GM21360 (cell line): Measurements from ENCODE around the gene DHCR7.
"Not testable (repeated sequence)": the region's sequence is repeated elsewhere in the genome, so short reads cannot be mapped to it uniquely, and the experiment has no call there.

Source experiments
- ATAC-seq: cut with Tn5 transposase; IDR thresholded peaks from one replicate; pipeline ENCODE4 v1.9.1; 2021; ENCODE audit warnings: mild to moderate bottlenecking, moderate library complexity; ENCODE audit not compliant: unreplicated experiment

The DHCR7 gene

DNA sequence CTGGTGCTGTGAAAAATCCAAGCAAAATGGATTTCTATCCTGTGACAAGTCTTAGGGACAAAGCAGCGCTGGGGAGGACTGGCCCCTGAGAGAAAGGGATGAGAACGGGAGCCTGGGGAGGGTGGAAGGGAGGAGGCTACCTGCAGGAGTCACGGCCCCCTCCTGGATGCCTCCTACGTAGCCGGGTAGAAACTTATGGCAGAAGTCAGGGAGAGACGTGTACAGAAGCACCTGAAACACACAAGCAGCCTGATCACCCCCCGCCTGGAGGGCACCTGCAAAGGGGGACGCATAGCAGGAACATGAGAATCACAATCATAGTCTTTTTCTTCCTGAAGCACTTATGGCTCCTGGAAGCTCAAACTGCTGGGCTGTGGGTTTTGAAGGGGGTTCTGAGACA, 6.1 kb downstream of the DHCR7 start:
- no peak for ATAC-seq

DNA sequence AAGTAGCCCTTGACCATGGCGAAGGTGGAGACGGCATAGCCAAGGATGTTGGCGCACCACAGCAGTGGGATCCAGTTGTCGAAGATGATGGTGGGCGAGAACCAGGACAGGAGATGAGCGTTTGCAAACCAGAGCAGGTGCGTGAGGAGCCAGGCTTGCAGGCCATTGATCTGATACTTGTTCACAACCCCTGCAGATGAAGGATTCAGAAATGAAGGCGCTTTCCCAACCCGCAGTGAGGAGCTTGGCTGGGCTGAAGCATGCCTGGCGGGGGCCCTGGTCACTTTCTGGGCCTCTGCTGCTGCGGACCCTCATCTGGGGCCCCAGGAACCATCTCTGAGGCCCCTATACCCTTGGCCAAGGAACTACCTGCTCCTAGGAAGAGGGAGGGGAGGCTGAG, 6.9 kb downstream of the DHCR7 start:
- no peak for ATAC-seq

DNA sequence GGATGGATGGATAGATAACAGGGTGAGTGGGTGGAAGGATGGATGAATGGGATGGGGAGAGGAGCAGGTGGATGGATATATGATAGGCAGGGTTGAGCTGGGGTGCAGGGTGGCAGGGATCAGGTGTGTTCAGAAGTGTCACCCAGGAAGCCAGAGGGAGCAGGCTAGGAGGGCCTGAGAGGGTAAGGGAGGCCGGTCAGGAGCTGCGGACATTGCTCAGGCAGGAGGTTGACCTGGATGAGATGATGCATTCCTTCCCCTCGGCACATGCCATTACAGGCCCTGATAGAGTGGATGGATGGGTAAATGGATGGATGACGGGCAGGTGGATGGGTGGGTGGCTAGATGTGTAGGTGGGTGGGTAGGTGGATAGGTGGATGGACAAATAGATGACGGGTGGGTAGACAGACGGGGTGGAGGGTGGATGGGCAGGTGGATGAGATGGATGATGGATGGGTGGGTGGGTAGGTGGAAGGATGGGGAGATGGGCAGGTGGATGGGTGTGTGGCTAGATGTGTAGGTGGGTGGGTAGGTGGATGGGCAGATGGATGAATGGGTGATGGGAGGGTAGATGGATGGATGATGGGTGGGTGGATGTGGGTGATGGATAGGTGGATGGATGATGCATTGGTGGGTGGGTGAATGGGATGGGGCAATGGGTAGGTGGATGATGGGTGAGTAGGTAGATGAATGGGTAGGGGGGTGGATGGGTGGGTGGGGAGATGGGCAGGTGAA, 8.0 kb downstream of the DHCR7 start:
- no peak for ATAC-seq

DNA sequence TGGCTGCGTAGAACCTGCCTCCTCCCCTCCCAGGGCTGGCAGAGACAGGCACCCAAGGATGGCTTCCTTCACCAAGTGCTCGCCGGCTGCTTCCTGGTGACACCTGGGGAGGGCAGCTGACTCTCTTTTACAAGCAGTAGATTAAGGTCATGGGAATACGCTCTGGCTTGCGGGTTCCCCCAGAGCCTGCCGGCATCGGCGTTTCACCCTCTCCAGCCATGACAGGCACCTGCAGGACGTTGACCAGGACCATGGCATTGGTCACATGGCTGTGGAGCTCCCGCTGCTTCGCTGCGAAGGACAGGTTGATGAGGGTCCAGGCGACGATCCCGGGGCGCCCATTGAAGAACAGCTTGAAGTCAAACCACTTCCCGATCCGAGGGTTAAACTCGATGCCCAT, 9.5 kb downstream of the DHCR7 start:
- no peak for ATAC-seq

DNA sequence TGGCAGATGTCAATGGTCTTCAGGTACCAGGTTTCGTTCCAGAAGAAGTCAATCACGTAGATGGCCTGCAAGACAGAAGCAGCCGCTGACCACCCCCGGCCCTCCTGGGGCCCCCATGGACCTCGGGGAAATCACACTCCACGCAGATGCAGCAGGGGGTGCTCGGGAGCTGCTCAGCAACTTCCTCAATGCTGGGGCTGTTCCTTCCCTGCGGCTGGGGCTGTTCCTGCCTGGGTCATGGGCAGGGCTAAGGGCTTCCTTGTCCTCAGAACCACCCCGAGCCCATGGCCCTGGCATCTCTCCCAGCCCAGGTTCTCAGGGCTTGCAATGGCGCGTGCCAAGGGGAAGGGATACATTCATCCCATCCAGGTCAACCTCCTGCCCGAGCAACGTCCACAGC, 10.3 kb downstream of the DHCR7 start:
- ATAC-seq, result no peak

DNA sequence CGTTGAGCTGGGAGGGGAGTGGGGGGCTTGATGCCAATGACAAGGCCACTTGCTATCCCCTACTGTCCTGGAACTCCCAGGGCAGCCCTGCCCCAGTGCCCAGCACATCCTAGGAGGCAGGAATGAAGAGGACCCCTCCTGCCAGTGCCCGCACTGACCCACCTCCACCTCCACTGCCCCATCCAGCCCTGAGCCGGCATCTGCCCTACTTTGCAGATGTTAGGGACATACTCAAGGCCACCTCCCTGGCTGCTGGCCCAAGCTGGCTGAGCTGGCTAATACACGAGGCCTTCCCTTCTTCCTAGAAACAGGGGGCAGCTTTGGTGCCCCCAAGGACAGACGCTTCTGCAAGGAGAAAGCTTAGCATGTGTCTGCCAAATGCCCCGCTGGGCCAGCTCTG, 10.8 kb downstream of the DHCR7 start:
- no peak for ATAC-seq

DNA sequence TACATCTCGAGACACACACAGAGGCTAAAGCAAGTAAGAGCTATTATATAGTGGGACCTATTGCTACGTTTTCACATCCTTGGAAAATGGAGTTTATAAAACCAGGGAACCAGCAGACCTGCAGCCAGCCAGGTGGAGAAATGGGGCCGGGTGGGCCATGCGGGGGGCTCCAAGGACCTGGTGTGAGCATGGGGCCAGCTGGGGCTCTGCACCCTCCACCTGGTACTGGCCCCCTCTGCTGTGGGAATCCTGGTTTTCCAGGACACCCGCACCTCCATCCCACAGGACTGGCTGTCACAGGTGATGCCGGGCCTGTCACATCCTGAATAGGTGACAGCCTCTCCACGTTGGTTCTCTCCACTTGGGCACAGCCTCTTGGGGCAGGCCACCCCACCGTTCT, 11.3 kb downstream of the DHCR7 start:
- ATAC-seq, result no peak

DNA sequence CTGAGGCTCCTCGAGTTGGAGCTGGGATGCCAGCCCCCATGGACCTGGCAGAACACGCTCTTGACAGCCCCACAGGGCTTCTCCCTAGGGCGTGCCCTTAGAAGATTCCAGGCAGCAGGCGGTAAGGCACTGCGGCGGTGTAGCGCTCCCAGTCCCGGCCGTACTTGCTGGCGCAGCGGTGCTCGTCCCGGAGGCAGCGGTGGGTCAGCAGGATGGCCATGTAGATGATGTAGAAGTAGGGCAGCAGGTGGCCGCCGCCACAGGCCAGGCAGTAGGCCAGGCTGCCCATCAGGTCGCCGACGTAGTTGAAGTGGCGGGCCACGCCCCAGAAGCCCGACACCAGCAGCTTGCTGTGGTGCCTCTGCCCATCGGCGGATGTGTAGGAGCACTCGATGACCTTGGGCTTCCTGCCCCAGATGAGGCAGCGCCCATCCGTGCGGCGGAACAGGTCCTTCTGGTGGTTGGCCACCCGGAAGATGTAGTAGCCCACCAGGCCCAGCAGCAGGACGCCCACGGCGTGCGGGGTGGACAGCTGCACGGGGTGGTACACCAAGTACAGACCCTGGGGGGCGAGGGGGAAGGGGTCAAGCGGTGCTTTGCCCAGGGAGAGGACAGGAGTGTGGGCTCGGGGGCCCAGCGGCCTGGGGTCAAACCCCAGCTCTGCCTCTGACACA, 12.8 kb downstream of the DHCR7 start:
- ATAC-seq, result no peak

DNA sequence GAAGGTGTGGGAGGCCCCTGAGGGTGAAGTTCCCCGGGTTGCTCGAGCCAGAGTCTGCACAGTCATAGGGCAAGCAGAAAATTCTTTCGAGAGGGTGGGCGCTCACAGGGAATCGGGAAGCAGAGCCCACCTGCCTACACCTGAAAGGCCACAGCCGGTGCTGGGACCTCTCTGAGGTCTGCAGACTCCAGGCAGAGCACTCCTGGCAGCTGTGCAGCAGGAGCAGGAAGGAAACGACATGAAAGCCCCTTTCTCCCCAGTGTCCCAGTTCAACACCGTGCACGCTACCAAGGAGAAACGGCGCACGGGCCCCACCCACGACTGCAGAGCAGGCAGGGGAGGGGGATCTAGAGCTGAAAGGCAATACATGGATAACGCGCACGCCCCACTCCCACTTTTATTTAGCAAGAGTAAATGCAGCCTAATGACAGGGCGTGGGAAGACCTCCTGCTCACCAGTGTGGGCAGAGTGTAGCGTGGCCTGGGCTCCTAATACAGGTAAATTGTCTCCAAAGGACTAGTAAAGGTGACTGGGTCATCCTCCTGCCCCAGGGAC, 13.5 kb downstream of the DHCR7 start:
- ATAC-seq, result no peak

DNA sequence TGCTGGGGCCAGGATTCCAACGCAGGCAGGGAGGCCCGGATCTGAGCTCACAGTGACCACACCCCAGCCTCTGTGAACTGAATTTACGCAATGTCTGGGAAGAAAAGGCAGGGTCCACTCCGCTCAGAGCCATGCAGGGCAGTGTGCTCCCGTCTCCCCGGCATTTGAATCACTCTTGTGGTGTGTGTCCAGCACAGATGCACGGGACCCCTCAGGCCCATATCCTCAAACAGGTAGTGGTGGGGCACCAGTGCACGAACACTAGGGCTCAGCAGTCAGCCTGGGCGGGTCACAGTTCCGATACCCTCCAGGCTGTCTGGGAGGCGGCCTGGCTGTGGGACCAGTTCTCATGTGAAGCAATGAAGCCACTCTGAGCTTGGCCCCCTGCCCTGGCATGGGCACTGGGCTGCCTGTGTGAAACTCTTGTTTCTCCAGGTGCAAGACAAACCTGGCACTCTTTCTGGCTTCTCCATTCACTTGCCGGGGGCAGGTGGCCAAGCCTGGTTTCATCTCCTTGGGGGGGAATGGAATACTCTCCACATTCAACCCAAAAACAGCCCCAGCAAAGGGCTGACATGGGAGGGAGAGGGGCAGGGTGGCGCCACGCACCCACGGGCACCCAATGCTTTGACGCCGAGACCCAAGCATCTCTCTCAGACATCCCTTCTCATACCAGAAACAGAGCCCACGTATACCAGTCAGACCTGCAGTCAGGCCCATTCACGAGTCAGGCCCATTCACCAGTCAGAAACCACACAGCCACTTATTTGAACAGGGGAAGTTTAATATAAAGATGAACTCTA, 14.3 kb downstream of the DHCR7 start:
- no peak for ATAC-seq

DNA sequence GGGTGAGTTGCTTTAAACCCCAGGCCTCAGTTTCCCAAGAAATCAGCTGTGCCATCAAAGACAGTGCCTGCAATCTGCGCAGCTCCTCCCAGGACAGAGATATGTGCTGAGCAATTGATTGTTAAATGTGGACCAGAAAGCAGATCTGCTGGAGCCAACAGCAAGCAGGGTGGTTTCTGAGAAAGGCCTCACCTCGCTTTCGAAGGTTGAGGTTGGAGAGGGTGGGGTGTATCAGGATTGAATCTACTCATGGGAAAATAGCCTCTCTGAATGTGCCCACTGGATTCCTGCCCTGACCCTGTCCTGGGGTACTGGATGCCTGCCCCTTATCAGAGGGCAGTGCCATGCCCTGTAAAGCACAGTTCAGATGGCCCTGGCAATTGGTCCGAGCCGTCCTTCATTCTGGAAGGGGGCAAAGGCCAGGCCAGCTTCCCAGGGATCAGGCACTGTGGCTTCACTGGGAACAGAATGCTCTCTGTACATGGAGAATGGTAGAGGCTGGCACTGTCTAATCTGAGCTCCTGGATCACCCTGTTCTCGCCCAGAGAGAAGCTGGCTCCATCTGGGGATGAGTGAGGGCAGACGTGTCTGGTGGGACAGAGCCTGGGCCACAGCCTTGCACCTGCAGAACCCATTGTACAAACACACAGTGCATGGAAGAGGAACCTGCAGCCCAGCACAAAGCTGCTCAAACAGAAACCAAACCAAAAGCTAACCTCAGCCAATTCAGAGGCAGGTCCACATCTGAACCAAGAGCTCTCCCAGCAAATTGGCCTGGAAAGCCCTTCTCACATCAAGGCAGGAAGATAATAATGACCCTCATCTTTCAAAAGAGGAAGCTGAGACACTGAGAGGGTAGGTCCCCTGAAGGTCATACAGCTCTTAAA, 15.2 kb downstream of the DHCR7 start:
- no peak for ATAC-seq

DNA sequence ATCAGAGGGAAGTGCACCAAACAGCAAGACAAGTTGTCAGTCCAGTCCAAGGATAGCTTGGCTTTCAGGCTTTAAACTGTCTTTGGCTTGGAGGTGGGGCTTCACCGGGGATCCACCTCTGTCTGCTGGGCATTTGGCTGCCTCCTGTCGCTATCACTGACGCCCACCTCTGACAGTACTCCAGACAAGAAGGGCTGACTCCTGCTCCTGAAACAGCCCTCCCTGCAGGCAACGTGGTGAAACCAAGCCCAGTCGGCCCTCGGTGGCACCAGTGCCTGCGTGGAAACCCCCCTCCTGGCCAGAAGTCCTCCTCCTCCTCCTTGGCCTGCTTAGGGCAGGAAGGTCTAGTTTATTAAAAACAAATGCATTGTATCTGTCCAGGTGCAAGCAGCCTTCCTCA, 16.9 kb downstream of the DHCR7 start:
- ATAC-seq, result no peak

DNA sequence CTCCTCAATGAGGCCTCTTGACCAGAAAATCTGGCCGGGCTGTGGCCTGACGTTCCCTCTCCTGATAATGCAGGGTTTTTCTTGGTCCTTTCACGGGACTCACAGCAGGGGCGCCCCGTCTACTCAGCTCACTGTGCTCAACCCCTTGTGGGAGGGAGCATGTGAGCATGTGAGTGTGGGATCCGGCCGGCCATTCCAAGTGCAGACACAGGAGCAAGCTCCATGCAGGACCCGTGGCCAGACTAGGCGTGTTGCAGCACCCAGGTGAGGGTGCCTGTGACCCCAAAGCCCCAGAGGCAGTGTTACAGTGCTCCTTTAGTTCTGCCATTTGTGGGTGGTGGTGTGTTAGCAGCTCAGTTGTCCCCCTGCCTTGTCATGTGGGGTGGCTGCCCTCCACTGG, 18.0 kb downstream of the DHCR7 start:
- no peak for ATAC-seq

DNA sequence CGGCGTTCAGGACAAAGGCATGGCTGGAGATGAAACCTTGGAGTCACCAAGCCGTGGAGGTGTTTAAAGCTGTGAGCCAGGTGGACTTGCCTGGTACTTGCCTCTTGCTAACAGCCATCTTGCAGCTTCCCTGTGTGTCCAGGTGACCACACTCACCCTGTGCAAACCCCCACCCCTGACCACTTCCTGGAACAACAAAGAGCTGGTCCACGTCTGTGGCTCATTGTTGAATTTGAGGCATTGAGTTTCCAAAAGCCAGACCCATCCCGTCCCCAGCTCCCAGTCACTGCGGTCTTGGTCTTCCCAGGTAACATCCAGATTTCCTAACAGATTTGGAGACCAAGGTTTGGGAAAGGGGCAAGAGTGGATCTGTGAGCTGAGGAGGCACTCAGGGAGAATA, 18.5 kb downstream of the DHCR7 start:
- ATAC-seq, result no peak

DNA sequence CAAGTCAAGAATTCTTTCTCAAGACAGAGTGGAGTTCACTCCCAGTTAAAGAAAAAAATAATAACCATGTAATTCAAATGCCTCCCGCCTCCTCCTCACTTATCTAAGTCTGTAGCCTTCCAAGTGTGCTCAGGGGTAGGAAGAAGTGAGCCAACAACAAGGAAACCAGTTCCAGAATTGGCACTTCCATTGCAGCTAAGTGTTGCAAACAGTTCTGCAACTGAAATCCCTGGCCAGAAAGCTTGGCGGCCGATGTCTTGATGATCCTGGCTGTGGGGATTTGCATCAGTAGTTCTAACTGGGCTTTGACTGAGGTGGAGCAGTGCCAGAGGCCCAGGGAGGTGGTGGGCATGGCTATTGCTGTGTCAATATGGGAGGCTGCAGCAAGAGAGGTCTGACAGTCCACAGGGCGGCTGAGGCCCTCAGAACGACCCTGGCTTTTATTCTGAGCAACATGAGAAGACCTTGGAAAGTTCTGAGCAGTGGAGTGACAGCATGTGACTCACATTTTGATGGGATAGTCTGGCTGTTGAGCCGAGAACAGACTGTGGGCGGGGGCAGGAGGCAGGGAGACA, 19.2 kb downstream of the DHCR7 start:
- ATAC-seq, result no peak

DNA sequence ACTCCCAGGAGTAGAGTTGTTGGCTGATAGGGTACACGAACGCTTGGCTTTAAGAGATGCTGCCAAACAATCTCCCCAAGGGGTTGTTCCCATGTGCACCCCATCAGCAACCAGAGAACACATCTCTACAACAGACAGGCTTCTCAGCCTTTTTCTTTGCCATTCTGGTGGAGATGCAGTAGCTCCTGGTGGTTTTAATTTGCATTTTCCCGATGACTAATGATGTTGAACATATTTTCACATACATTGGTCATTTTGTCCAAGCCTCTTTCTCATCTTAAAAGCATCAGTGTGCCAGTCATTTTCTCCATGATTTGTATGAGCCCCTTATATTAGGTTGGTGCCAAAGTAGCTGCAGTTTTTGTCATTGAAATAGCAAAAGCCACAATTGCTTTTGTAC, 21.8 kb downstream of the DHCR7 start:
- no peak for ATAC-seq

DNA sequence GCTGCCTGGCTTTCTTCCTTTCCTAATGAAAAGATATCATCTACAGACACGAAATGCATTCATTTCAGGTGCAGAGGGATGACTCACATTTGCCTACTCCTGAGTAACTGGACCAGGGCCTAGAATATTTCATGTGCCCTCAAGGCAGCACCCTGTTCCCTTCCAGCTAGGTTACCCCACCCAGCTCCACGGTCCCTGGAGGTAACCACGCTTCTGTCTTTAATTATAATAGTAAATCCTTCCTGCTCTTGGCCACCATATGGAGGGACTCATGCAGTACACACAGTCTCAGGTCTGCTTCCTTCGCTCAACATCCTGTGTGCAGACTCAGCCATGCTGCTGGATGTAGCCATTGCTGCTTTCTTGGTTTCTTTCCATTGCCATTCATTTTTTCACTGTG, 22.3 kb downstream of the DHCR7 start:
- no peak for ATAC-seq

DNA sequence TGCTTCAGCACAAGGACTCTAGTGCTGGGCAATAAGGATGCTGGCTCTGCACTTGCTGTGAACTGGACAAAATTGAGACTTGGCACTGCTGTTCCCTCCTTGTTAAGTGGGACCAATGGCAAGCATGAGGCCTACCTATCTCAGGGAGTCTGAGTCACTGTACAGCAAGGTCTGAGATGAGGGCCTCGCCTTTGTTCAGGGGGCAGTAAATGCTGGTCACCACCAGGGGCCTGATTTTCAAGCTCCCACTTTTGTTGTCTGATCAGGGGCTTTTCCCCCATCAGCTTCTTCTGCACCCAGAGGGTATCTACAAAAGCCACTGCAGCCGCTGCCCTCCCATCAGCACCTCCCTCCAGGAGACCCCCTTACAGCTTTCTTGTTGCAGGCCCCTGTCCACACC, 22.8 kb downstream of the DHCR7 start:
- ATAC-seq, result no peak

DNA sequence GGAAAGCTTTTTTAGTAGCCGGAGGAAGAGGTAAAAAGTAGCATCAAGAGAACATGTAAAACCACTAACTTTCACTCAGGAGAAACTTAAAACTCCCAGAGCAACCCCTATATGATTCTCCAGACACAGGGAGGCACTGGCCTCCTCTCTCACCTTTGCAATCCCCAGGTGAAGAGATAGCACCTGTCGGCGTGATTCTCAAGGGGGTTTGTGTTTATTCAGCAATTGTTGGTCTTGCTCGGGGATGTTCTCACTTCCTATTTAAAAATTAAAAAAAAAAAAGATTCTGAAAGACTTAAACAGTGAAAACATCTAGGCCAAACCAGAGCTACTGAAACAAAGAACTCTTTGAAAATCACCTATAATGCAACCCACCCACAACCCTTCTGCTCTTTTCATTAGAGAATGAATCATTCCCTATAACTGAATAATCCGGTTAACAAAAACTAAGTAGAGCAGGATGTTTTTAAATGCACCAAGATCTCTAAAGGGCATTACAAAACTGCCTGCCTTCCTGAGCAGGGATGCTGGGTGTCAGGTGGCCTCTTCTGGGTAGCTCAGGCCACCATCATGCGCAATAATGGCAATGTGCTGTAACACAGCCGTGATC, 24.9 kb downstream of the DHCR7 start:
- no peak for ATAC-seq

DNA sequence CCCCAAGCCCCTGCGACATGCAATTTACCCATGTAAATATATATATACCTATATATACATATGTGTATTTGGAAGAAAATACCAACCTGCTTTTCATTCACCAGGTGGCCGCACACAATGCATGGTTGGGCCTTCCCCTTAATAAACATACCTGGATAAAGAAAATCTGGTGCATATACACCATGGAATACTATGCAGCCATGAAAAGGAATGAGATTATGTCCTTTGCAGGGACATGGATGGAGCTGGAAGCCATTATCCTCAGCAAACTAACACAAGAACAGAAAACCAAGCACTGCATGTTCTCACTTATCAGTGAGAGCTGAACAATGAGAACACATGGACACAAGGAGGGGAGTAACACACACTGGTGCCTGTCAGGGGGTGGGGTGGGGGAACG, 25.9 kb downstream of the DHCR7 start:
- not testable (repeated sequence) for ATAC-seq
